ENCODE measurements around the gene SDF4.

GRCh38 chr1:1225238-1225845 is 6.5 kb downstream of the SDF4 start:
- TF ChIP-seq, protein P1, sequence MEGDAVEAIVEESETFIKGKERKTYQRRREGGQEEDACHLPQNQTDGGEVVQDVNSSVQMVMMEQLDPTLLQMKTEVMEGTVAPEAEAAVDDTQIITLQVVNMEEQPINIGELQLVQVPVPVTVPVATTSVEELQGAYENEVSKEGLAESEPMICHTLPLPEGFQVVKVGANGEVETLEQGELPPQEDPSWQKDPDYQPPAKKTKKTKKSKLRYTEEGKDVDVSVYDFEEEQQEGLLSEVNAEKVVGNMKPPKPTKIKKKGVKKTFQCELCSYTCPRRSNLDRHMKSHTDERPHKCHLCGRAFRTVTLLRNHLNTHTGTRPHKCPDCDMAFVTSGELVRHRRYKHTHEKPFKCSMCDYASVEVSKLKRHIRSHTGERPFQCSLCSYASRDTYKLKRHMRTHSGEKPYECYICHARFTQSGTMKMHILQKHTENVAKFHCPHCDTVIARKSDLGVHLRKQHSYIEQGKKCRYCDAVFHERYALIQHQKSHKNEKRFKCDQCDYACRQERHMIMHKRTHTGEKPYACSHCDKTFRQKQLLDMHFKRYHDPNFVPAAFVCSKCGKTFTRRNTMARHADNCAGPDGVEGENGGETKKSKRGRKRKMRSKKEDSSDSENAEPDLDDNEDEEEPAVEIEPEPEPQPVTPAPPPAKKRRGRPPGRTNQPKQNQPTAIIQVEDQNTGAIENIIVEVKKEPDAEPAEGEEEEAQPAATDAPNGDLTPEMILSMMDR (conservative IDR thresholded peaks at IDR 0.05 in 1 of 2, IDR thresholded peaks at IDR 0.05 in 1 of 2; ENCODE audit: low read depth in 1 of 2, low read length in 2 of 2), result no peak
- no peak for TF ChIP-seq EZH2 (IDR thresholded peaks at IDR 0.05; ENCODE audit: low read length, missing control alignments)

Data from fibroblast of lung (primary cell).